Nephron progenitor cell (in vitro differentiated cells): ENCODE data around the gene CLIC3.

ENCODE experiments used
- DNase-seq: peaks from one replicate; pipeline ENCODE4 v3.0.0; 2021
- H3K27ac Mint-ChIP-seq: 2 replicates; pipeline ENCODE4 v1.8.0; 2021; ENCODE audit warnings: mild to moderate bottlenecking, moderate library complexity, mixed read lengths
- H3K27me3 Mint-ChIP-seq: 2 replicates; pipeline ENCODE4 v1.8.0; 2021; ENCODE audit warnings: mild to moderate bottlenecking, low read depth, mixed read lengths; ENCODE audit not compliant: poor library complexity
- H3K36me3 Mint-ChIP-seq: 2 replicates; pipeline ENCODE4 v1.8.0; 2021; ENCODE audit warnings: low read depth, mixed read lengths
- H3K4me1 Mint-ChIP-seq: 2 replicates; pipeline ENCODE4 v1.8.0; 2021; ENCODE audit warnings: mixed read lengths
- H3K4me3 Mint-ChIP-seq: 2 replicates; pipeline ENCODE4 v1.8.0; 2021; ENCODE audit warnings: mild to moderate bottlenecking, moderate library complexity, mixed read lengths
- H3K9me3 Mint-ChIP-seq: 2 replicates; pipeline ENCODE4 v1.8.0; 2021; ENCODE audit warnings: mild to moderate bottlenecking, moderate library complexity, mixed read lengths
- CTCF ChIP-seq: fragments of 200-600 bp; sonication (generic); IDR thresholded peaks from 2 replicates; pipeline ENCODE4 v1.5.0; 2021; ENCODE audit warnings: antibody characterized with exemption

The CLIC3 gene

GRCh38 chr9:137012694-137013570, 16.6 kb upstream of the CLIC3 start:
- Mint-ChIP-seq H3K36me3 (peaks cover 14% of the 10 kb centered on the region), H3K27ac (no peak overlapping the region), H3K4me1 (peaks cover 3% of the 10 kb centered on the region), H3K4me3 (no peak overlapping the region), H3K27me3 (no peaks in the 10 kb centered on the region), H3K9me3 (no peaks in the 10 kb centered on the region)
- no peak for TF ChIP-seq CTCF
- no peak for DNase-seq

GRCh38 chr9:137011907-137012675, 15.7 kb upstream of the CLIC3 start:
- TF ChIP-seq CTCF: no peak
- Mint-ChIP-seq H3K4me1 (peaks cover 7% of the 10 kb centered on the region), H3K4me3 (no peak overlapping the region), H3K27me3 (no peaks in the 10 kb centered on the region), H3K27ac (no peak overlapping the region), H3K36me3 (peaks cover 13% of the 10 kb centered on the region), H3K9me3 (no peaks in the 10 kb centered on the region)
- no peak for DNase-seq

GRCh38 chr9:137011156-137011555, 14.8 kb upstream of the CLIC3 start:
- no peak for TF ChIP-seq CTCF
- Mint-ChIP-seq H3K4me3 (no peak overlapping the region), H3K9me3 (peaks cover 6% of the 10 kb centered on the region), H3K27ac (no peak overlapping the region), H3K27me3 (no peaks in the 10 kb centered on the region), H3K36me3 (peaks cover 8% of the 10 kb centered on the region), H3K4me1 (peaks cover 7% of the 10 kb centered on the region)
- DNase-seq: no peak

- Mint-ChIP-seq H3K27ac (no peak overlapping the region), H3K27me3 (no peaks in the 10 kb centered on the region), H3K9me3 (peaks cover 15% of the 10 kb centered on the region), H3K4me3 (no peak overlapping the region), H3K4me1 (peaks cover 7% of the 10 kb centered on the region), H3K36me3 (peaks cover 8% of the 10 kb centered on the region)
- DNase-seq: no peak
- TF ChIP-seq CTCF: no peak
Measured at GRCh38 chr9:137009938-137010732, 13.8 kb upstream of the CLIC3 start.

GRCh38 chr9:137009217-137009616, 12.8 kb upstream of the CLIC3 start:
- H3K4me3 Mint-ChIP-seq: no peak overlapping the region
- H3K27me3 Mint-ChIP-seq: no peaks in the 10 kb centered on the region

More at GRCh38 chr9:137009217-137009616, 12.8 kb upstream of the CLIC3 start:
- Mint-ChIP-seq H3K9me3 (peaks cover 24% of the 10 kb centered on the region), H3K4me1 (peaks cover 7% of the 10 kb centered on the region), H3K27ac (no peak overlapping the region), H3K36me3 (peaks cover 8% of the 10 kb centered on the region)
- DNase-seq: no peak
- no peak for TF ChIP-seq CTCF
